Cardiac ventricle fibroblast (primary cell): ENCODE measurements around the gene USP53. TPM values are rescaled to one million over a fixed set of nuclear protein-coding genes. Genes with fewer than 3 reads are reported as not detected.

Source experiments
- total RNA-seq: library from RNA; depleted of rRNA; stranded (reverse); fragments of >200 nt; gene quantifications from 2 replicates; pipeline ENCODE4 v1.2.3, GENCODE V29; 2015

USP53 gene
- total RNA-seq: 18.9 and 19.1 TPM in 2 replicates

DNA sequence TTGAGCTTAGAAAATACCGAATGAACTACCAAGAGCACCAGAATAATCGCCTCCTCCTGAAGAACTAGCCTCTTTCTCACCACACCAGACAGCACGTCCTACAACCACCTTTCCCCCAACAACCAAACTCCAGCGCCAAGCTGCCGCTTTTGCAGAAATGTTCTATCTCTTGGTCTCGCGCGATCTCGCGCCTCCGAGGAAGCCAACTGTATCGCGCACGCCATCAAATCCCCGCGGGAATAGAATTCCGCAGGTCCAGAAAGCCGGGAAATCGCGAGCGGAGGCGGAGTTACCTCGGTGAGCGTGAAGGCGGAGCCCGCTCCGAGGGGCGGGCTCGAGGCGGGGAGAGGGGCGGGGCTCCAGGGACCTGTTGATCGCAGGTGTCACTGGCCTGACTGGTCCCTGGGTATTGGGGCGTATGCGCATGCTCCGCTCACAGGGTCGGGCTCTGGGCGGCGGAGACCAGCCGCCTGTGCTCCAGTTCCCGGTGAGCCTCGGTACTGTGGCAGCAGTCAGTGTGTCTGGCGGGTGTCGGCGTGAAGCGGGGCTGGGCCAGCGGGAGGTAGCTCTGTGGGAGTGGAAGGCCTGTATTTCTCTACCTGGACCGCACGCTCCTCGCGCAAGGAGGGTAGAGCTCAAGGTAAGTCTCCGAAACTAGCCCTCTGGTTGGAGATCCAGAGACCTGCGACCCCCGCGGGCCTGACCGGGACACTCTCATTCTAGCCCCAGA, at the start of gene USP53:
Gene USP53 (plus strand): TSS at position 480 of the 730 bp plus-strand sequence. CDS start 27,047 bp downstream, outside the sequence.

GRCh38 chr4:119321921-119322687, 109.6 kb downstream of the USP53 start, which contains the start of gene FABP2:
Gene FABP2, minus strand, starts transcription at chr4:119322138. Its CDS starts 36 bp downstream, at chr4:119322102.

Other genes with a start within 250 kb of the USP53 start
- gene MYOZ2, start 76.9 kb upstream of the USP53 start, total RNA-seq: not detected in 2 replicates
- gene FABP2, start 109.4 kb downstream of the USP53 start, total RNA-seq: not detected in 2 replicates